Stimulated activated memory B cell treated with anti-CD40 and anti-IgM and Interleukin-4, amounts not matched to agents 10 μg/mL and 1 μg/mL and 100 μg/mL, for 72 hours (primary cell): ENCODE data around the gene CHM.
"Not testable (repeated sequence)": the region's sequence is repeated elsewhere in the genome, so short reads cannot be mapped to it uniquely, and the experiment has no call there.

ENCODE experiments used
- ATAC-seq: fragments of 150-1000 bp; cut with Tn5 transposase; 2 replicates; pipeline ENCODE4 v1.10.0; 2021
- H3K27ac Mint-ChIP-seq: one replicate; pipeline ENCODE4 v1.8.0; 2022; ENCODE audit warnings: mild to moderate bottlenecking, mixed read lengths
- H3K27me3 Mint-ChIP-seq: one replicate; pipeline ENCODE4 v1.8.0; 2022; ENCODE audit warnings: mixed read lengths
- H3K36me3 Mint-ChIP-seq: one replicate; pipeline ENCODE4 v1.8.0; 2022; ENCODE audit warnings: mixed read lengths
- H3K4me1 Mint-ChIP-seq: one replicate; pipeline ENCODE4 v1.8.0; 2022; ENCODE audit warnings: mixed read lengths
- H3K4me3 Mint-ChIP-seq: one replicate; pipeline ENCODE4 v1.8.0; 2022; ENCODE audit warnings: mild to moderate bottlenecking, moderate library complexity, mixed read lengths
- H3K9me3 Mint-ChIP-seq: one replicate; pipeline ENCODE4 v1.8.0; 2022; ENCODE audit warnings: mixed read lengths

CHM gene

GRCh38 chrX:86014421-86014820 is 32.9 kb downstream of the CHM start:
- peaks cover 11% of the 10 kb centered on the region for H3K36me3 Mint-ChIP-seq
- H3K9me3 Mint-ChIP-seq: peaks cover 3% of the 10 kb centered on the region
- H3K27ac Mint-ChIP-seq: no peak overlapping the region
- H3K27me3 Mint-ChIP-seq: no peaks in the 10 kb centered on the region
- H3K4me1 Mint-ChIP-seq: peaks cover 12% of the 10 kb centered on the region
- no peak for ATAC-seq
- H3K4me3 Mint-ChIP-seq: no peak overlapping the region

- H3K27me3 Mint-ChIP-seq: no peaks in the 10 kb centered on the region
- H3K4me3 Mint-ChIP-seq: no peak overlapping the region
- H3K4me1 Mint-ChIP-seq: peaks cover 7% of the 10 kb centered on the region
- H3K27ac Mint-ChIP-seq: no peak overlapping the region
- peaks cover 7% of the 10 kb centered on the region for H3K36me3 Mint-ChIP-seq
- ATAC-seq: no peak
- H3K9me3 Mint-ChIP-seq: peaks cover 3% of the 10 kb centered on the region
These were observed 33.6 kb downstream of the CHM start for GRCh38 chrX:86013792-86014191.

- H3K4me1 Mint-ChIP-seq: peaks cover 7% of the 10 kb centered on the region
- H3K27me3 Mint-ChIP-seq: no peaks in the 10 kb centered on the region
- no peak overlapping the region for H3K27ac Mint-ChIP-seq
- H3K9me3 Mint-ChIP-seq: peaks cover 3% of the 10 kb centered on the region
- peaks cover 2% of the 10 kb centered on the region for H3K36me3 Mint-ChIP-seq
- ATAC-seq: no peak
- H3K4me3 Mint-ChIP-seq: no peak overlapping the region
These were observed 35.2 kb downstream of the CHM start for GRCh38 chrX:86012188-86012587.

DNA sequence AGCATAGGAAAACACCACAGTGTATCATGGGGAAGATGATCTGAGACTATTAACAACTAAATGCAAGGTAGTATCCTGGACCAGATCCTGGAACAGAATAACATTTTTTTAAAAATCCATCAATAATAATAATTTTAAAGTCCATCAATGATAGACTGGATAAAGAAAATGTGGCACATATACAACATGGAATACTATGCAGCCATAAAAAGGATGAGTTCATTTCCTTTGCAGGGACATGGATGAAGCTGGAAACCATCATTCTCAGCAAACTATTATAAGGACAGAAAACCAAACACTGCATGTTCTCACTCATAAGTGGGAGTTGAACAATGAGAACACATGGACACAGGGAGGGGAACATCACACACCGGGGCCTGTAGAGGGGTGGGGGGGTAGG is 37.6 kb downstream of the CHM start:
- not testable (repeated sequence) for H3K27me3 Mint-ChIP-seq, ATAC-seq, H3K4me3 Mint-ChIP-seq, H3K9me3 Mint-ChIP-seq, H3K27ac Mint-ChIP-seq, H3K36me3 Mint-ChIP-seq
- peaks cover 14% of the 10 kb centered on the region for H3K4me1 Mint-ChIP-seq

DNA sequence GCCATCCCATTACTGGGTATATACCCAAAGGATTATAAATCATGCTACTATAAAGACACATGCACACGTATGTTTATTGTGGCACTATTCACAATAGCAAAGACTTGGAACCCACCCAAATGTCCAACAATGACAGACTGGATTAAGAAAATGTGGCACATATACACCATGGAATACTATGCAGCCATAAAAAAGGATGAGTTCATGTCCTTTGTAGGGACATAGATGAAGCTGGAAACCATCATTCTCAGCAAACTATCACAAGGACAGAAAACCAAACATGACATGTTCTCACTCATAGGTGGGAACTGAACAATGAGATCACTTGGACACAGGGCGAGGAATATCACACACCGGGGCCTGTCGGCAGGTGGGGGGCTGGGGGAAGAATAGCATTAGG is 39.5 kb downstream of the CHM start:
- not testable (repeated sequence) for ATAC-seq, H3K4me3 Mint-ChIP-seq, H3K27ac Mint-ChIP-seq, H3K36me3 Mint-ChIP-seq, H3K9me3 Mint-ChIP-seq, H3K27me3 Mint-ChIP-seq
- H3K4me1 Mint-ChIP-seq: peaks cover 25% of the 10 kb centered on the region

- no peak overlapping the region for H3K27ac Mint-ChIP-seq
- H3K9me3 Mint-ChIP-seq: no peaks in the 10 kb centered on the region
- peaks cover 41% of the 10 kb centered on the region for H3K4me1 Mint-ChIP-seq
- H3K27me3 Mint-ChIP-seq: no peaks in the 10 kb centered on the region
- peak overlapping the region; percentile 34 for H3K4me3 Mint-ChIP-seq
- peaks cover 8% of the 10 kb centered on the region for H3K36me3 Mint-ChIP-seq
- ATAC-seq: no peak
These were observed 45.1 kb downstream of the CHM start for GRCh38 chrX:86002076-86002896.

- ATAC-seq: no peak
- Mint-ChIP-seq H3K9me3 (no peaks in the 10 kb centered on the region), H3K36me3 (no peaks in the 10 kb centered on the region), H3K27ac (no peak overlapping the region), H3K4me1 (peaks cover 34% of the 10 kb centered on the region), H3K27me3 (no peaks in the 10 kb centered on the region), H3K4me3 (no peak overlapping the region)
These were observed 48.4 kb downstream of the CHM start for GRCh38 chrX:85998954-85999353.

GRCh38 chrX:85996555-85996954 is 50.8 kb downstream of the CHM start:
- no peaks in the 10 kb centered on the region for H3K27me3 Mint-ChIP-seq
- H3K27ac Mint-ChIP-seq: no peak overlapping the region
- no peak for ATAC-seq
- H3K9me3 Mint-ChIP-seq: no peaks in the 10 kb centered on the region
- peaks cover 7% of the 10 kb centered on the region for H3K36me3 Mint-ChIP-seq
- H3K4me3 Mint-ChIP-seq: no peak overlapping the region
- peaks cover 21% of the 10 kb centered on the region for H3K4me1 Mint-ChIP-seq

GRCh38 chrX:85995641-85996040 is 51.7 kb downstream of the CHM start:
- peaks cover 17% of the 10 kb centered on the region for H3K4me1 Mint-ChIP-seq
- H3K4me3 Mint-ChIP-seq: no peak overlapping the region
- H3K27me3 Mint-ChIP-seq: no peaks in the 10 kb centered on the region
- no peaks in the 10 kb centered on the region for H3K9me3 Mint-ChIP-seq
- H3K36me3 Mint-ChIP-seq: peaks cover 7% of the 10 kb centered on the region
- no peak overlapping the region for H3K27ac Mint-ChIP-seq
- no peak for ATAC-seq

- no peak overlapping the region for H3K4me3 Mint-ChIP-seq
- peaks cover 17% of the 10 kb centered on the region for H3K4me1 Mint-ChIP-seq
- H3K27me3 Mint-ChIP-seq: no peaks in the 10 kb centered on the region
- no peak overlapping the region for H3K27ac Mint-ChIP-seq
- no peak for ATAC-seq
- H3K36me3 Mint-ChIP-seq: peaks cover 12% of the 10 kb centered on the region
- H3K9me3 Mint-ChIP-seq: peaks cover 3% of the 10 kb centered on the region
These were observed 52.6 kb downstream of the CHM start for GRCh38 chrX:85994797-85995196.

DNA sequence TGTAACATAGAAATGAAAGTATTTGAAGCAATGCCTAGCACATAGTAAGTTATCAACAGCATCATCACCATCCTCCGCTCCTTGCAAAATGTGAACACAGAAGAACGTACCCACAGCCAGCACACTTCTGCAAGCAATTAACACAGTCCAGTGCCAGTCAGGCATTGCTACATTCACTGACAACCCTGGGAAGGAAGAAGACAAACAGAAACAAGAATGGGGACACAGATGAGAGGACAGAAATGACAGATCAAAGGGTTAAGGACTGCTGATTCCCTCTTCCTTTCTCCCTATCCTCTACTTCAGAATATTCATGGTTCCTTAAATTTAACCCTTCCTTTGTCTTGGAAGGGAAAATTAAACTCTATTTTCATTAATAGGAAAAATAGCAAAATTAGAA is 53.1 kb downstream of the CHM start:
- H3K27me3 Mint-ChIP-seq: no peaks in the 10 kb centered on the region
- peaks cover 17% of the 10 kb centered on the region for H3K4me1 Mint-ChIP-seq
- ATAC-seq: no peak
- H3K4me3 Mint-ChIP-seq: no peak overlapping the region
- no peak overlapping the region for H3K27ac Mint-ChIP-seq
- H3K36me3 Mint-ChIP-seq: peaks cover 12% of the 10 kb centered on the region
- peaks cover 3% of the 10 kb centered on the region for H3K9me3 Mint-ChIP-seq

DNA sequence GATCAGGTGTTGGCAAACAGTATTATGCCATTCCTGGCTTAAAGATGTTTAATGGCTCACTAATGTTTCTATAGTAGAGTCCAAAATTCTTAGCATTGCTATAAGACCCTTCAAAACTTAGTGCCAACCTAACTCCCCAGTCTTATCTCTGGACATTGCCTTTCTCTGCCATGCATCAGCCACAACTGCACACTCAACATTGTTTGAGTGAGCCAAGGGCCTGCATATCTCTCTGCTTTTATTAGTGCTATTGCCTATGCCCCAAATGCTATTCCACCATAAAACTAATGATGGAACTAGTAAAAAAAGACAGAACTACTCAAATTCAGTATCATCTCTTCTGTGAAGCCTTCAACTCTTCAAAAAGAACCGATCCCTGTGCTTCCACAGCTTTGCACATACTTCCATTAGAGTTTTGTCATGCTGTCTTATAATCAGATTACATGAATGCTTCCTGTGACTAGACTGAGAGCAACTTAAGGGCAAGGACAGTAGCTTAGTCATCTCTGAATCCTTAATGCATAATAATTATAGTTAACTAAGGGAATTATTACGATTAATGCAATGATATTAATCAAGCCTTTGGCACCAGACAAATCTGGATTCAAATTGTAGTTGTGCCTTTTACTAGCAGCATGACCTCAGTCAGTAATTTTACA is 53.7 kb downstream of the CHM start:
- H3K4me3 Mint-ChIP-seq: no peak overlapping the region
- peaks cover 3% of the 10 kb centered on the region for H3K9me3 Mint-ChIP-seq
- H3K36me3 Mint-ChIP-seq: peaks cover 12% of the 10 kb centered on the region
- no peaks in the 10 kb centered on the region for H3K27me3 Mint-ChIP-seq
- no peak for ATAC-seq
- H3K27ac Mint-ChIP-seq: no peak overlapping the region
- H3K4me1 Mint-ChIP-seq: peaks cover 20% of the 10 kb centered on the region

- peaks cover 12% of the 10 kb centered on the region for H3K36me3 Mint-ChIP-seq
- H3K27ac Mint-ChIP-seq: no peak overlapping the region
- H3K27me3 Mint-ChIP-seq: no peaks in the 10 kb centered on the region
- no peak overlapping the region for H3K4me3 Mint-ChIP-seq
- H3K4me1 Mint-ChIP-seq: peaks cover 28% of the 10 kb centered on the region
- peaks cover 3% of the 10 kb centered on the region for H3K9me3 Mint-ChIP-seq
- no peak for ATAC-seq
These were observed 54.5 kb downstream of the CHM start for GRCh38 chrX:85992811-85993229.

DNA sequence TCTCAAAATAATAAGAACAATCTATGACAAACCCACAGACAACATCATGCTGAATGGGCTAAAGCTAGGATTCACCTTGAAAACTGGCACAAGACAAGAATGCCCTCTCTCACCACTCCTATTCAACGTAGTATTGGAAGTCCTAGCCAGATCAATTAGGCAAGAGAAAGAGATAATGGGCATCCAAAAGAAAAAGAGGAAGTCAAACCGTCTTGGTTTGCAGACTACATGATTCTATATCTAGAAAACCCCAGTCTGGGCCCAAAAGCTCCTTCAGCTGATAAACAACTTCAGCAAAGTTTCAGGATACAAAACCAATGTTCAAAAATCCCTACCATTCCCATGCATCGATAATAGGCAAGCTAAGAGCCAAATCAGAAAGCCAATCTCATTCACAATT is 59.0 kb downstream of the CHM start:
- Mint-ChIP-seq H3K9me3 (peaks cover 3% of the 10 kb centered on the region), H3K27me3 (no peaks in the 10 kb centered on the region), H3K4me1 (peaks cover 17% of the 10 kb centered on the region), H3K36me3 (peaks cover 18% of the 10 kb centered on the region), H3K4me3 (no peak overlapping the region), H3K27ac (peak overlapping the region; percentile 32)
- no peak for ATAC-seq

- H3K27me3 Mint-ChIP-seq: no peaks in the 10 kb centered on the region
- H3K36me3 Mint-ChIP-seq: no peaks in the 10 kb centered on the region
These were observed 67.1 kb downstream of the CHM start for GRCh38 chrX:85980286-85980685.

GRCh38 chrX:85977218-85977617 is 70.1 kb downstream of the CHM start:
- no peaks in the 10 kb centered on the region for H3K9me3 Mint-ChIP-seq
- peaks cover 17% of the 10 kb centered on the region for H3K36me3 Mint-ChIP-seq
- ATAC-seq: no peak
- no peaks in the 10 kb centered on the region for H3K27me3 Mint-ChIP-seq
- no peak overlapping the region for H3K4me3 Mint-ChIP-seq
- H3K27ac Mint-ChIP-seq: peak overlapping the region; percentile 74
- H3K4me1 Mint-ChIP-seq: peaks cover 7% of the 10 kb centered on the region

More at GRCh38 chrX:85980286-85980685, 67.1 kb downstream of the CHM start:
- H3K27ac Mint-ChIP-seq: no peak overlapping the region
- no peaks in the 10 kb centered on the region for H3K9me3 Mint-ChIP-seq
- H3K4me1 Mint-ChIP-seq: peaks cover 7% of the 10 kb centered on the region
- no peak for ATAC-seq
- no peak overlapping the region for H3K4me3 Mint-ChIP-seq
